B cell (primary cell): ENCODE data around the gene CHD9NB. TPM values are rescaled to one million over a fixed set of nuclear protein-coding genes. Genes with fewer than 3 reads are reported as not detected.
A peak's percentile ranks its signal among the peaks of the same experiment; 100 is the strongest.

ENCODE experiments used
- ATAC-seq: fragments of 200-7000 bp; cut with Tn5 transposase; one replicate; pipeline ENCODE4 v1.10.0; 2021; ENCODE audit warnings: low read depth, mild to moderate bottlenecking, moderate number of reproducible peaks, moderate library complexity
- CTCF ChIA-PET: fragments of 350-600 bp; sonication (Branson Sonifier 250); formaldehyde crosslinking; loops from one replicate; lab custom pipeline; 2021; ENCODE audit warnings: antibody characterized with exemption, inconsistent platforms; lab: Charles Lee
- POLR2A ChIA-PET: fragments of 350-600 bp; sonication (Branson Sonifier 250); formaldehyde crosslinking; loops from one replicate; lab custom pipeline; 2021; ENCODE audit warnings: antibody characterized with exemption; lab: Charles Lee
- DNase-seq: peaks from one replicate; pipeline ENCODE4 v3.0.0; 2013
- H2AFZ ChIP-seq: 2 replicates; pipeline ENCODE4 v1.6.1; 2012; ENCODE audit warnings: mild to moderate bottlenecking, low read depth, low read length; ENCODE audit not compliant: insufficient read depth, poor library complexity, severe bottlenecking
- H3K27ac ChIP-seq, 2 donors: 1 replicate in 1 of 2; 2 replicates in 1 of 2; pipeline ENCODE4 v1.5.1; 2012 to 2013; ENCODE audit warnings: low read length in 2 of 2, mild to moderate bottlenecking in 2 of 2, moderate library complexity in 1 of 2
- H3K27me3 ChIP-seq, 4 experiments: fragments of 200-600 bp in 1 of 4; sonication (generic) in 1 of 4; replicated peaks in 1 of 4; 1 replicate in 2 of 4; 2 replicates in 2 of 4; pipeline versions ENCODE4 v1.6.1 to v1.7.0; 2013 to 2016; ENCODE audit warnings: low read length in 3 of 4, mild to moderate bottlenecking in 2 of 4, mixed read lengths in 1 of 4, moderate library complexity in 1 of 4; ENCODE audit not compliant: insufficient read depth in 4 of 4, control insufficient read depth in 3 of 4; ENCODE audit errors: control extremely low read depth in 1 of 4
- H3K36me3 ChIP-seq, 2 experiments: replicated peaks in 1 of 2; 1 replicate in 1 of 2; 2 replicates in 1 of 2; pipeline versions ENCODE4 v1.6.1 to v1.7.1; 2013; ENCODE audit warnings: low read length in 1 of 2; ENCODE audit not compliant: insufficient read depth in 2 of 2, control insufficient read depth in 1 of 2; ENCODE audit errors: control extremely low read depth in 1 of 2, extremely low read depth in 1 of 2
- H3K4me1 ChIP-seq, 2 donors: fragments of 200-600 bp in 1 of 2; sonication (generic) in 1 of 2; 1 replicate in 1 of 2; 2 replicates in 1 of 2; pipeline versions ENCODE4 v1.5.1 to v1.6.1; 2013 to 2017; ENCODE audit warnings: low read length in 2 of 2; ENCODE audit not compliant: control insufficient read depth in 2 of 2, insufficient read depth in 2 of 2
- H3K4me2 ChIP-seq: replicated peaks from 2 replicates; pipeline ENCODE3; 2012; ENCODE audit warnings: mild to moderate bottlenecking, low read depth, low read length; ENCODE audit not compliant: poor library complexity, severe bottlenecking
- H3K4me3 ChIP-seq, 5 experiments: fragments of 200-600 bp in 1 of 5; sonication (generic) in 1 of 5; 1 replicate in 3 of 5; 2 replicates in 2 of 5; pipeline versions ENCODE4 v1.5.1 to v1.7.0; 2011 to 2016; ENCODE audit warnings: low read length in 4 of 5, mild to moderate bottlenecking in 4 of 5, low read depth in 2 of 5, control low read depth in 1 of 5, moderate library complexity in 1 of 5; ENCODE audit not compliant: insufficient read depth in 1 of 5; ENCODE audit errors: control extremely low read depth in 1 of 5, extremely low read depth in 1 of 5
- H3K79me2 ChIP-seq: fragments of 200-600 bp; sonication (generic); one replicate; pipeline ENCODE4 v1.6.0; 2016; ENCODE audit warnings: low read length; ENCODE audit not compliant: control insufficient read depth, insufficient read depth
- H3K9ac ChIP-seq: fragments of 200-600 bp; sonication (generic); 2 replicates; pipeline ENCODE4 v1.6.1; 2017; ENCODE audit warnings: mild to moderate bottlenecking, low read length, moderate library complexity
- H3K9me3 ChIP-seq, 3 donors: one replicate each; pipeline versions ENCODE4 v1.6.1 to v1.7.1; 2013; ENCODE audit warnings: low read length in 2 of 3; ENCODE audit not compliant: control insufficient read depth in 2 of 3, insufficient read depth in 1 of 3; ENCODE audit errors: control extremely low read depth in 1 of 3
- H4K20me1 ChIP-seq: 2 replicates; pipeline ENCODE4 v1.6.0; 2012; ENCODE audit warnings: mild to moderate bottlenecking, low read length; ENCODE audit not compliant: insufficient read depth, control insufficient read depth, poor library complexity, severe bottlenecking
- H3K27ac Mint-ChIP-seq: one replicate; pipeline ENCODE4 v1.8.0; 2021; ENCODE audit warnings: mixed read lengths
- H3K27me3 Mint-ChIP-seq: one replicate; pipeline ENCODE4 v1.8.0; 2021; ENCODE audit warnings: mixed read lengths
- H3K4me1 Mint-ChIP-seq: one replicate; pipeline ENCODE4 v1.8.0; 2021; ENCODE audit warnings: mixed read lengths
- H3K4me3 Mint-ChIP-seq: one replicate; pipeline ENCODE4 v1.8.0; 2021; ENCODE audit warnings: mixed read lengths
- H3K9me3 Mint-ChIP-seq: one replicate; pipeline ENCODE4 v1.8.0; 2022; ENCODE audit warnings: mixed read lengths; ENCODE audit not compliant: insufficient read depth
- EZH2 ChIP-seq: IDR thresholded peaks from 2 replicates; pipeline ENCODE4 v1.6.1; 2012; ENCODE audit warnings: borderline replicate concordance, low read depth, mild to moderate bottlenecking, moderate library complexity, low read length; ENCODE audit not compliant: insufficient read depth, poor library complexity, severe bottlenecking
- WGBS: methylation state at CpG from one replicate; pipeline ENCODE4 v1.1.5; 2013; ENCODE audit warnings: missing lambda C conversion rate; ENCODE audit not compliant: insufficient coverage; 5-methylcytosine and 5-hydroxymethylcytosine counted together
- intact Hi-C: fragments of 100-400 bp; cut with micrococcal nuclease; formaldehyde crosslinking; loops from one replicate; pipeline ENCODE4 v1.10.0; 2022
- polyA plus RNA-seq: library from polyadenylated mRNA; depleted of rRNA; stranded (reverse); fragments of >200 nt; gene quantifications from 2 replicates; pipeline ENCODE4 v1.2.3, GENCODE V29; 2012
- total RNA-seq, 2 donors: library from RNA; stranded (reverse); fragments of 120-200 nt in 1 of 2; gene quantifications; 1 replicate in 1 of 2; 2 replicates in 1 of 2; pipeline versions ENCODE4 v1.2.3 to v1.2.4, GENCODE V29; 2013 to 2022
- TF ChIP-seq, protein P1 (sequence below): fragments of 200-600 bp; IDR thresholded peaks from one replicate; pipeline ENCODE4 v1.8.0; 2022; ENCODE audit warnings: antibody characterized with exemption, mild to moderate bottlenecking

CHD9NB gene
- total and polyA plus RNA-seq, 2 donors (not counting 1 experiment from before 2014, with no cell fraction given) = not detected

DNA sequence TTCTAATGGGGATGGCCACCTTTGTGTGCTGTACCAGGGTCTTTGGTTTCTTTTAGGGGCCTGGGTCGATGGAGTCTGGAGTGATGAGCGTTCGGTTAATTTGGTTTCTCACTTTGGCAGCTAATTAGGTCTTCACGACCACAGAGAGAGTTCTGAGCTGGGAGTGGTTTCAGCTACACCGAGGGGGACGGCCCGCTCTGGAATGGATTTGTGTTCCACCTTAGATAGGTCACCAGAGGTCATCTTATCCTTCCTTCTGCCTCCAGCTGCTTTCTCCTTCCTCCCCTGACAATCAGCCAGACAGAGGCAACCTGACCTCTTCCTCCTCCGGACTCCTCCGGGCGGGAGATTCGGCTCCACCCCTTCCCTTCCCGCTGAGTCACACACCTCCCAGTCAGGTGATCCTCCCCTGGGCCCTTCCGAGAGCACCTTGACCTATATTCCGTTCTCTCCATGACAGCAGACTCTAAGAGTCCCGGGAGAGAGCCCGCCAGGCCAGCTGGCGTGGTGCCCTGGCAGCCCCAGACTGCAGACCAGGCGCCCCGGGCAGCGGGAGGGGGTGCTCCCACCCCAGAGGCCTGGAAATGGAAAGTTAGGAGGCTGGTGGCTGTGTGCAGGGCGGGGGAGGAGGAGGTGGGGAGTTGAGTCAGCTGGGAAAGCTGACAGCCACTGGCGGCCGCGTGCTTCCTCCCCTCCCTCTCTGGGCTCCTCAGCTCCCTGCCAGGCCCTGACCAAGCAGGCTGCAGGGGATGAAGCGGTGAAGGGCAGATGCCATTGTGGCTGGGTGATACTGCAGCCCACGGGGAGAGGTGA is 46.8 kb upstream of the CHD9NB start:
- Histone ChIP-seq H4K20me1 (no peaks in the 10 kb centered on the region), H3K79me2 (peaks cover 71% of the 10 kb centered on the region), H3K27ac (peak overlapping the region; percentile 95 to 97), H2AFZ (peak overlapping the region; percentile 71), H3K4me3 (peak overlapping the region; percentile 39 to 71 (median 65)), H3K36me3 (no peaks in the 10 kb centered on the region), H3K9me3 (no peaks in the 10 kb centered on the region), H3K27me3 (no peaks in the 10 kb centered on the region), H3K4me1 (peaks cover 40 to 60% of the 10 kb centered on the region in 2 donors), H3K9ac (peak overlapping the region; percentile 72), H3K4me2 (peak overlapping the region; percentile 88)
- DNase-seq = no peak
- H3K4me1 Mint-ChIP-seq = peaks cover 68% of the 10 kb centered on the region
- TF ChIP-seq, protein P1, sequence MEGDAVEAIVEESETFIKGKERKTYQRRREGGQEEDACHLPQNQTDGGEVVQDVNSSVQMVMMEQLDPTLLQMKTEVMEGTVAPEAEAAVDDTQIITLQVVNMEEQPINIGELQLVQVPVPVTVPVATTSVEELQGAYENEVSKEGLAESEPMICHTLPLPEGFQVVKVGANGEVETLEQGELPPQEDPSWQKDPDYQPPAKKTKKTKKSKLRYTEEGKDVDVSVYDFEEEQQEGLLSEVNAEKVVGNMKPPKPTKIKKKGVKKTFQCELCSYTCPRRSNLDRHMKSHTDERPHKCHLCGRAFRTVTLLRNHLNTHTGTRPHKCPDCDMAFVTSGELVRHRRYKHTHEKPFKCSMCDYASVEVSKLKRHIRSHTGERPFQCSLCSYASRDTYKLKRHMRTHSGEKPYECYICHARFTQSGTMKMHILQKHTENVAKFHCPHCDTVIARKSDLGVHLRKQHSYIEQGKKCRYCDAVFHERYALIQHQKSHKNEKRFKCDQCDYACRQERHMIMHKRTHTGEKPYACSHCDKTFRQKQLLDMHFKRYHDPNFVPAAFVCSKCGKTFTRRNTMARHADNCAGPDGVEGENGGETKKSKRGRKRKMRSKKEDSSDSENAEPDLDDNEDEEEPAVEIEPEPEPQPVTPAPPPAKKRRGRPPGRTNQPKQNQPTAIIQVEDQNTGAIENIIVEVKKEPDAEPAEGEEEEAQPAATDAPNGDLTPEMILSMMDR = no peak
- TF ChIP-seq EZH2 = no peak
- peak; percentile 35 for ATAC-seq
- H3K27ac Mint-ChIP-seq = peak overlapping the region; percentile 91
- under 1% methylated on average over 17 of the region's 26 CpGs for WGBS
- H3K9me3 Mint-ChIP-seq = no peaks in the 10 kb centered on the region
- no peaks in the 10 kb centered on the region for H3K27me3 Mint-ChIP-seq
- CTCF ChIA-PET = interaction anchor here (0.5 to 5.2 kb wide), 14 partner anchors 14 to 121 kb away, joined by 3 to 59 read pairs (median 6); partner anchors contain the start of gene CHD9
- intact Hi-C loops = loop anchor here (1.0 to 2.0 kb wide), 4 partner anchors 8 to 45 kb away; partner anchors contain the start of gene CHD9
- H3K4me3 Mint-ChIP-seq = peak overlapping the region; percentile 82
- POLR2A ChIA-PET = interaction anchor here (0.7 to 2.9 kb wide), 8 partner anchors 12 to 45 kb away, joined by 3 to 15 read pairs (median 5); partner anchors contain the start of gene CHD9
